ENCODE data around the gene MYBPH. TPM values are rescaled to one million over a fixed set of nuclear protein-coding genes. Genes with fewer than 3 reads are reported as not detected.

Gene MYBPH
- total and polyA plus RNA-seq, 2 donors (not counting 3 experiments of a cell fraction or from before 2014, with no cell fraction given), result not detected

DNA sequence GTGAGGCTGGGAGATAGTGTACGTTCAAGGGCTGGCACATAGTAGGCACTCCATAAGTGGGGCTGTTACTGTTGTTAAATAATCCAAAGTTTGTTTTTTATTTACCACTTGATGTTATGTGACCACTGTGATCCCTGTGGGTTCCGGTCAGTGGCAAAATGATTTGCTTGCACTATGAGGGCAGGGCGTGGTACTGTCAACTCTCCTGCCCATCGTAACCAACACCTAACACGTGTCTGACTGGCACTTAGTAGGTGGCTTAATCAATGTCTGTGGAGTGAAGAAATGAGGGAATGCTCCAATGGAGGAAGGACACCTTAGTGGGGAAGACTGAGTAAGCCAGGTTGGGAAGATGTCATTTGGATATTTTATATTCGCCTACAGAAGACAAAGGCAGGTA lies 33.5 kb downstream of the MYBPH start:
- Histone ChIP-seq H3K4me1 (ENCODE audit: control insufficient read depth, extremely low read depth, insufficient read depth, low read length) (no peaks in the 10 kb centered on the region), H4K20me1 (replicated peaks; ENCODE audit: control insufficient read depth, extremely low read depth, insufficient read depth, low read length) (no peaks in the 10 kb centered on the region), H3K4me2 (ENCODE audit: insufficient read depth, low read length) (no peak overlapping the region), H3K9ac (replicated peaks; ENCODE audit: extremely low read depth, insufficient read depth, low read length) (no peak overlapping the region), H3K9me3 (replicated peaks; ENCODE audit: control insufficient read depth, insufficient read depth, low read length) (no peaks in the 10 kb centered on the region), H3K36me3 (ENCODE audit: control insufficient read depth in 2 of 2, extremely low read depth in 1 of 2, insufficient read depth in 2 of 2, low read length in 2 of 2) (no peaks in the 10 kb centered on the region), H2AFZ (ENCODE audit: low read depth, low read length) (no peak overlapping the region), H3K79me2 (ENCODE audit: control insufficient read depth, insufficient read depth, low read length) (no peaks in the 10 kb centered on the region), H3K27ac (ENCODE audit: insufficient read depth, low read depth, low read length) (no peak overlapping the region), H3K27me3 (ENCODE audit: control insufficient read depth in 2 of 2, insufficient read depth in 2 of 2, low read length in 2 of 2) (peaks cover 10 to 22% of the 10 kb centered on the region in 2 experiments), H3K4me3 (replicated peaks in 1 of 3; ENCODE audit: insufficient read depth in 1 of 3, low read depth in 1 of 3, low read length in 3 of 3) (no peak overlapping the region), H3K9me1 (replicated peaks; ENCODE audit: control insufficient read depth, extremely low read depth, insufficient read depth, low read length) (no peaks in the 10 kb centered on the region)
- no peak for TF ChIP-seq FOS (IDR thresholded peaks at IDR 0.05; ENCODE audit: borderline replicate concordance, insufficient read depth, low read length)
- no peak for TF ChIP-seq MYC (IDR thresholded peaks at IDR 0.05; ENCODE audit: low read depth, low read length)
- TF ChIP-seq JUN (IDR thresholded peaks at IDR 0.05; ENCODE audit: borderline replicate concordance, insufficient read depth, insufficient read length, low read depth), result no peak
- TF ChIP-seq POLR2AphosphoS5 (IDR thresholded peaks at IDR 0.05; ENCODE audit: insufficient read depth, low read depth, low read length), result no peak
- no peak for TF ChIP-seq EZH2 (IDR thresholded peaks at IDR 0.05; ENCODE audit: borderline replicate concordance, low read depth, low read length, severe bottlenecking)
- no peak for TF ChIP-seq POLR2A (IDR thresholded peaks at IDR 0.05; ENCODE audit: low read depth, low read length)
- TF ChIP-seq, protein P1, sequence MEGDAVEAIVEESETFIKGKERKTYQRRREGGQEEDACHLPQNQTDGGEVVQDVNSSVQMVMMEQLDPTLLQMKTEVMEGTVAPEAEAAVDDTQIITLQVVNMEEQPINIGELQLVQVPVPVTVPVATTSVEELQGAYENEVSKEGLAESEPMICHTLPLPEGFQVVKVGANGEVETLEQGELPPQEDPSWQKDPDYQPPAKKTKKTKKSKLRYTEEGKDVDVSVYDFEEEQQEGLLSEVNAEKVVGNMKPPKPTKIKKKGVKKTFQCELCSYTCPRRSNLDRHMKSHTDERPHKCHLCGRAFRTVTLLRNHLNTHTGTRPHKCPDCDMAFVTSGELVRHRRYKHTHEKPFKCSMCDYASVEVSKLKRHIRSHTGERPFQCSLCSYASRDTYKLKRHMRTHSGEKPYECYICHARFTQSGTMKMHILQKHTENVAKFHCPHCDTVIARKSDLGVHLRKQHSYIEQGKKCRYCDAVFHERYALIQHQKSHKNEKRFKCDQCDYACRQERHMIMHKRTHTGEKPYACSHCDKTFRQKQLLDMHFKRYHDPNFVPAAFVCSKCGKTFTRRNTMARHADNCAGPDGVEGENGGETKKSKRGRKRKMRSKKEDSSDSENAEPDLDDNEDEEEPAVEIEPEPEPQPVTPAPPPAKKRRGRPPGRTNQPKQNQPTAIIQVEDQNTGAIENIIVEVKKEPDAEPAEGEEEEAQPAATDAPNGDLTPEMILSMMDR (IDR thresholded peaks at IDR 0.05; ENCODE audit: extremely low read depth in 1 of 2, insufficient read depth in 1 of 2, low read depth in 1 of 2, low read length in 2 of 2), result no peak
- BruUV-seq (replicated peaks), result no TSS peak
- POLR2A ChIA-PET, result interaction anchor here (0.7 kb wide), 1 partner anchor 88 kb away, joined by 4 read pairs; no protein-coding TSS in a partner anchor
- CTCF ChIA-PET, result interaction anchor here (0.7 to 2.2 kb wide), 4 partner anchors 11 to 107 kb away, joined by 3 to 11 read pairs (median 4); partner anchors contain the start of gene ADORA1
- intact Hi-C loops (cut with micrococcal nuclease), result no loop called here
- dilution Hi-C loops (cut with MboI; ENCODE audit: extremely low pct_ligation_motif_present, low sequenced_read_pairs), result no loop called here
- FAIRE-seq (no peak), DNase-seq (ENCODE audit: low read depth, low spot score) (no peak)

Measured in endothelial cell of umbilical vein (primary cell).